Endothelial cell of umbilical vein (primary cell): Measurements from ENCODE around the gene AEBP1. TPM values are rescaled to one million over a fixed set of nuclear protein-coding genes. Genes with fewer than 3 reads are reported as not detected.

ENCODE experiments used
- BruUV-seq: library from RNA; stranded (reverse); fragments of 400-500 nt; replicated peaks from 2 replicates; lab custom pipeline; 2021; lab: Mats Ljungman, UMichigan
- CTCF ChIA-PET: fragments of 300-600, 350-600 bp; sonication (Branson Sonifier 250); formaldehyde crosslinking; loops from one replicate; lab custom pipeline; 2021; ENCODE audit warnings: antibody characterized with exemption, inconsistent platforms; lab: Charles Lee
- POLR2A ChIA-PET: fragments of 300-600, 350-600 bp; sonication (Branson Sonifier 250); formaldehyde crosslinking; loops from one replicate; lab custom pipeline; 2021; ENCODE audit warnings: antibody characterized with exemption, inconsistent platforms; lab: Charles Lee
- DNase-seq: peaks from one replicate; pipeline ENCODE4 v3.0.0-alpha.2; 2011; ENCODE audit warnings: low read depth, low spot score
- FAIRE-seq: peaks from 2 replicates; lab custom pipeline; 2011; peaks lifted over from hg19 to GRCh38; lab: Jason Lieb, UNC
- H2AFZ ChIP-seq: 2 replicates; pipeline ENCODE4 v1.6.0; 2012; ENCODE audit warnings: low read depth, low read length, control low read depth, inconsistent platforms
- H3K27ac ChIP-seq: 2 replicates; pipeline ENCODE4 v1.5.1; 2011; ENCODE audit warnings: low read depth, mild to moderate bottlenecking, control low read depth, low read length, moderate library complexity; ENCODE audit not compliant: insufficient read depth
- H3K27me3 ChIP-seq, 2 experiments: 2 replicates each; pipeline versions ENCODE4 v1.6.0 to v1.6.1; 2011; ENCODE audit warnings: low read length in 2 of 2, mixed read lengths in 1 of 2; ENCODE audit not compliant: control insufficient read depth in 2 of 2, insufficient read depth in 2 of 2
- H3K36me3 ChIP-seq, 2 experiments: 2 replicates in 1 of 2; 3 replicates in 1 of 2; pipeline ENCODE4 v1.5.1; 2011; ENCODE audit warnings: low read length in 2 of 2, mild to moderate bottlenecking in 1 of 2, moderate library complexity in 1 of 2; ENCODE audit not compliant: control insufficient read depth in 2 of 2, insufficient read depth in 2 of 2; ENCODE audit errors: extremely low read depth in 1 of 2
- H3K4me1 ChIP-seq: 3 replicates; pipeline ENCODE4 v1.5.1; 2011; ENCODE audit warnings: mild to moderate bottlenecking, low read length; ENCODE audit not compliant: control insufficient read depth, insufficient read depth; ENCODE audit errors: extremely low read depth
- H3K4me2 ChIP-seq: 2 replicates; pipeline ENCODE4 v1.6.1; 2011; ENCODE audit warnings: low read length, control low read depth, mixed read lengths; ENCODE audit not compliant: insufficient read depth
- H3K4me3 ChIP-seq, 3 experiments: fragments of 200-600 bp in 1 of 3; sonication (generic), shearing (Covaris generic) in 1 of 3; replicated peaks in 1 of 3; 2 replicates each; pipeline ENCODE4 v1.5.1; 2011 to 2016; ENCODE audit warnings: control low read depth in 3 of 3, low read length in 3 of 3, mild to moderate bottlenecking in 2 of 3, inconsistent platforms in 1 of 3, low read depth in 1 of 3, moderate library complexity in 1 of 3; ENCODE audit not compliant: insufficient read depth in 1 of 3
- H3K79me2 ChIP-seq: 2 replicates; pipeline ENCODE4 v1.6.0; 2012; ENCODE audit warnings: low read length, inconsistent platforms; ENCODE audit not compliant: control insufficient read depth, insufficient read depth
- H3K9ac ChIP-seq: replicated peaks from 2 replicates; pipeline ENCODE3; 2011; ENCODE audit warnings: low read length, control low read depth; ENCODE audit not compliant: insufficient read depth; ENCODE audit errors: extremely low read depth
- H3K9me1 ChIP-seq: replicated peaks from 3 replicates; pipeline ENCODE4 v1.6.0; 2011; ENCODE audit warnings: mild to moderate bottlenecking, low read length; ENCODE audit not compliant: control insufficient read depth, insufficient read depth; ENCODE audit errors: extremely low read depth
- H3K9me3 ChIP-seq: replicated peaks from 2 replicates; pipeline ENCODE4 v1.5.1; 2012; ENCODE audit warnings: low read length, inconsistent platforms; ENCODE audit not compliant: control insufficient read depth, insufficient read depth
- H4K20me1 ChIP-seq: replicated peaks from 2 replicates; pipeline ENCODE3; 2011; ENCODE audit warnings: mild to moderate bottlenecking, low read length; ENCODE audit not compliant: control insufficient read depth, insufficient read depth; ENCODE audit errors: extremely low read depth
- EZH2 ChIP-seq: IDR thresholded peaks from 2 replicates; pipeline ENCODE4 v1.6.1; 2012; ENCODE audit warnings: borderline replicate concordance, low read depth, mild to moderate bottlenecking, moderate library complexity, low read length, inconsistent platforms; ENCODE audit not compliant: severe bottlenecking
- FOS ChIP-seq: IDR thresholded peaks from 2 replicates; pipeline ENCODE4 v1.6.1; 2011; ENCODE audit warnings: mild to moderate bottlenecking, low read length, moderate library complexity, borderline replicate concordance; ENCODE audit not compliant: insufficient read depth
- GATA2 ChIP-seq: IDR thresholded peaks from 2 replicates; pipeline ENCODE4 v1.7.0; 2011; ENCODE audit warnings: low read depth, mild to moderate bottlenecking, moderate library complexity, mixed read lengths, low read length; ENCODE audit not compliant: insufficient read length, insufficient read depth
- JUN ChIP-seq: IDR thresholded peaks from 2 replicates; pipeline ENCODE4 v1.6.1; 2011; ENCODE audit warnings: borderline replicate concordance, low read depth; ENCODE audit not compliant: insufficient read length, insufficient read depth
- MYC ChIP-seq: IDR thresholded peaks from one replicate; pipeline ENCODE4 v1.6.1; 2011; ENCODE audit warnings: mild to moderate bottlenecking, low read depth, low read length
- POLR2A ChIP-seq: IDR thresholded peaks from 2 replicates; pipeline ENCODE4 v1.6.1; 2012; ENCODE audit warnings: low read depth, mild to moderate bottlenecking, control low read depth, low read length
- POLR2AphosphoS5 ChIP-seq: IDR thresholded peaks from 2 replicates; pipeline ENCODE4 v1.6.1; 2012; ENCODE audit warnings: low read depth, mild to moderate bottlenecking, control low read depth, low read length, moderate library complexity; ENCODE audit not compliant: insufficient read depth
- dilution Hi-C: fragments of 300-500 bp; cut with MboI; formaldehyde crosslinking; loops from one replicate; pipeline ENCODE4 v1.15.0; 2019; ENCODE audit warnings: low sequenced_read_pairs; ENCODE audit not compliant: extremely low pct_ligation_motif_present
- intact Hi-C: fragments of 100-400 bp; cut with micrococcal nuclease; formaldehyde crosslinking; loops from one replicate; pipeline ENCODE4 v1.10.0; 2022
- polyA plus RNA-seq, 4 experiments: library from polyadenylated mRNA; depleted of rRNA in 3 of 4; stranded (reverse) in 3 of 4; unstranded in 1 of 4; fragments of >200 nt; gene quantifications; 2 replicates each; pipeline versions ENCODE4 v1.2.1 to v1.2.3, GENCODE V29; 2011 to 2012; ENCODE audit warnings: missing spikeins in 1 of 4
- total RNA-seq: library from RNA; stranded (reverse); gene quantifications from 2 replicates; pipeline ENCODE4 v1.2.3, GENCODE V29; 2021
- TF ChIP-seq, protein P1 (sequence below): IDR thresholded peaks from 2 replicates; pipeline ENCODE4 v1.6.1; 2011; ENCODE audit not compliant: insufficient read depth, insufficient read length
- TF ChIP-seq, protein P2 (sequence below), 2 donors: IDR thresholded peaks; 1 replicate in 1 of 2; 2 replicates in 1 of 2; pipeline ENCODE4 v1.5.1; 2011; ENCODE audit warnings: low read length in 2 of 2, mild to moderate bottlenecking in 2 of 2, moderate library complexity in 2 of 2, control low read depth in 1 of 2, inconsistent platforms in 1 of 2, low read depth in 1 of 2; ENCODE audit not compliant: insufficient read depth in 1 of 2; ENCODE audit errors: extremely low read depth in 1 of 2

The AEBP1 gene
- total and polyA plus RNA-seq, 2 donors (not counting 3 experiments of a cell fraction or from before 2014, with no cell fraction given): 20.6 to 48.0 TPM

DNA sequence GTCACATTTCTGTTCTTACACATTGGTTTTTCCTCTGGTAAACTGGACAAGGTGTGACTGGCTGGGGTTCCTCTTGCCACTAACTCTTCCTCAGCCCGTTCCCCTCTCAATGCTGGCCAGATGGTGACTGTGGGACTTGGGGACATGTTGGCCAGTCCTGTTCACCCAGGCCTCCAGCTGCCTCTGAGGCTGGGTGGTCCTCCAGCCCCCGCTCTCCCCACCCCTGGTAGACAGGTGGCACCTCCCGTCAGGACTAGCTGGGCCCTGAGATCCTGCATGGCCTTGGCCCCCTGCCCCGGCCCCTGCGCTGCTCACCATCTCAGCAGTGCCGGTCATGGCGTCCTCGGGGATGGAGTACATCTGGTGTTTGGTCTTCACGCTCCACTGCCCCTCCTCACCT lies 47.8 kb downstream of the AEBP1 start:
- Histone ChIP-seq H3K27me3 (peaks cover 8% of the 10 kb centered on the region in 2 experiments), H3K27ac (no peak overlapping the region), H3K4me1 (no peaks in the 10 kb centered on the region), H3K79me2 (no peaks in the 10 kb centered on the region), H3K9ac (no peak overlapping the region), H4K20me1 (no peaks in the 10 kb centered on the region), H2AFZ (no peak overlapping the region), H3K4me2 (no peak overlapping the region), H3K9me1 (no peaks in the 10 kb centered on the region), H3K9me3 (no peaks in the 10 kb centered on the region), H3K36me3 (no peaks in the 10 kb centered on the region), H3K4me3 (no peak overlapping the region)
- no peak for DNase-seq
- ChIA-PET CTCF (no interaction called here), POLR2A (no interaction called here)
- dilution Hi-C loops (no loop called here), intact Hi-C loops (no loop called here)
- no peak for TF ChIP-seq FOS
- no TSS peak for BruUV-seq
- no peak for FAIRE-seq

DNA sequence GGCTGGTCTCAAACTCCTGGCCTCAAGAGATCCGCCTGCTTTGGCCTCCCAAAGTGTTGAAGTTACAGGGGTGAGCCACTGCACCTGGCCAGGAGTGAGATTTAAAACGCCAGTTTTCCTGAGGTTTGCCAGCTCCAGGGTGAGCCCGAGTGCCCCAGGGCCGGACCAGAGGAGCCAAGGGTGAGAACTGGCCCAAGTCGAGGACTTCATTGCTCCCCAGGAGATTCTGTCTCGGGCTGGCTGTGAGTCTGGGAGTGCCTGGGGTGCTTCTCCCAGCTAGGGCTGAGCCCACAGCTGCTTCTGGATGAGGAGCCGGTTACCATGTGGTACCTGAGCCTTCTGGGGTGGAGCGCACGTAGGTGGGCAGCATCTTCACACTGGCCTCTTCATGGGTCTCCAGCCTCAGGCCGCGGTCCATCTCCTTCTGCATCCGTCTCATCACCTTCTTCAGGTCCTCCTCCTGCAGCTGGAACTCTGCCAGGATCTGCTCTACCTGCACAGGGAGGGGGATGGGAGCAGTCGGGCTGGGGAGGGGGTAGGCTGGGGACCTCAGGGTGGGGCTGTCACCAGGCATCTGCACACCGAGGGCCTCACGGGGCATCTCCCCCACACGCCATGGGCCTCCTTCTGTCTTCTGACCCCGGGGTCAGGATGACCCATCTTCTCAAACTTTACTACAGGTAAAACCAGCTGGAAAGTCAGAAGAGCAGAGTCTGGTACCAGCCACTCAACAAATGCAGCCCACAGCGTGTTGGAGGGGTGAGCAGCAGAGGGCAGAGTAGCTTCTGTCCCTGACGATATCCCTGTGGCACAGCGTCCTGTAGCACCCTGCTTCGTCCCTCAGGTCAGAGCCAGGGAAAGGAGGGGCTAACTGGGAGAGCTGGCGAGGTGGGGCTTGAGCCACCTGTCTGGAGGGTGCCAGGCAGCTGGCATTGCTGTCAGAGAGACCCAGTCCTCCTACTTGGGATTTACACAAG lies 49.1 kb downstream of the AEBP1 start:
- BruUV-seq: no TSS peak
- FAIRE-seq (no peak), DNase-seq (no peak)
- ChIA-PET POLR2A (no interaction called here), CTCF (no interaction called here)
- Histone ChIP-seq H3K79me2 (no peaks in the 10 kb centered on the region), H3K4me2 (no peak overlapping the region), H3K9me3 (no peaks in the 10 kb centered on the region), H4K20me1 (no peaks in the 10 kb centered on the region), H3K4me1 (no peaks in the 10 kb centered on the region), H3K27me3 (no peaks in the 10 kb centered on the region), H3K4me3 (no peak overlapping the region), H3K9me1 (no peaks in the 10 kb centered on the region), H3K27ac (no peak overlapping the region), H3K36me3 (no peaks in the 10 kb centered on the region), H3K9ac (no peak overlapping the region), H2AFZ (no peak overlapping the region)
- dilution Hi-C loops: no loop called here
- intact Hi-C loops: no loop called here
- TF ChIP-seq, protein P1, sequence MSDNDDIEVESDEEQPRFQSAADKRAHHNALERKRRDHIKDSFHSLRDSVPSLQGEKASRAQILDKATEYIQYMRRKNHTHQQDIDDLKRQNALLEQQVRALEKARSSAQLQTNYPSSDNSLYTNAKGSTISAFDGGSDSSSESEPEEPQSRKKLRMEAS: no peak
- TF ChIP-seq POLR2A: no peak
- TF ChIP-seq, protein P2, sequence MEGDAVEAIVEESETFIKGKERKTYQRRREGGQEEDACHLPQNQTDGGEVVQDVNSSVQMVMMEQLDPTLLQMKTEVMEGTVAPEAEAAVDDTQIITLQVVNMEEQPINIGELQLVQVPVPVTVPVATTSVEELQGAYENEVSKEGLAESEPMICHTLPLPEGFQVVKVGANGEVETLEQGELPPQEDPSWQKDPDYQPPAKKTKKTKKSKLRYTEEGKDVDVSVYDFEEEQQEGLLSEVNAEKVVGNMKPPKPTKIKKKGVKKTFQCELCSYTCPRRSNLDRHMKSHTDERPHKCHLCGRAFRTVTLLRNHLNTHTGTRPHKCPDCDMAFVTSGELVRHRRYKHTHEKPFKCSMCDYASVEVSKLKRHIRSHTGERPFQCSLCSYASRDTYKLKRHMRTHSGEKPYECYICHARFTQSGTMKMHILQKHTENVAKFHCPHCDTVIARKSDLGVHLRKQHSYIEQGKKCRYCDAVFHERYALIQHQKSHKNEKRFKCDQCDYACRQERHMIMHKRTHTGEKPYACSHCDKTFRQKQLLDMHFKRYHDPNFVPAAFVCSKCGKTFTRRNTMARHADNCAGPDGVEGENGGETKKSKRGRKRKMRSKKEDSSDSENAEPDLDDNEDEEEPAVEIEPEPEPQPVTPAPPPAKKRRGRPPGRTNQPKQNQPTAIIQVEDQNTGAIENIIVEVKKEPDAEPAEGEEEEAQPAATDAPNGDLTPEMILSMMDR (IDR thresholded peaks at IDR 0.05; ENCODE audit: extremely low read depth in 1 of 2, insufficient read depth in 1 of 2, low read depth in 1 of 2, low read length in 2 of 2): no peak
- TF ChIP-seq EZH2: no peak
- no peak for TF ChIP-seq POLR2AphosphoS5
- TF ChIP-seq GATA2: no peak
- no peak for TF ChIP-seq JUN
- TF ChIP-seq MYC: no peak
- TF ChIP-seq FOS: no peak
